T-cell (primary cell): ENCODE data around the gene OR10A2. TPM values are rescaled to one million over a fixed set of nuclear protein-coding genes. Genes with fewer than 3 reads are reported as not detected.

Experiments
- ATAC-seq, 4 experiments: fragments of 200-7000 bp in 3 of 4; fragments of 150-1000 bp in 1 of 4; cut with Tn5 transposase; replicated peaks in 1 of 4; 1 replicate in 3 of 4; 2 replicates in 1 of 4; pipeline ENCODE4 v1.10.0; 2021; ENCODE audit warnings: moderate library complexity in 3 of 4, mild to moderate bottlenecking in 2 of 4, moderate number of reproducible peaks in 1 of 4
- CTCF ChIA-PET, 2 donors: fragments of 300-600 bp; sonication (Branson Sonifier 250); formaldehyde crosslinking; loops; one replicate each; lab custom pipeline; 2022; ENCODE audit warnings: antibody characterized with exemption in 2 of 2; lab: Charles Lee
- POLR2A ChIA-PET, 2 donors: fragments of 300-600 bp; sonication (Branson Sonifier 250); formaldehyde crosslinking; loops; one replicate each; lab custom pipeline; 2022; ENCODE audit warnings: antibody characterized with exemption in 2 of 2; lab: Charles Lee
- DNase-seq, 35 experiments: peaks; one replicate each; pipeline versions ENCODE4 v3.0.0 to v3.0.0-alpha.2; 2013 to 2023
- H3K27ac ChIP-seq: one replicate; pipeline ENCODE4 v1.5.1; 2013; ENCODE audit warnings: low read length
- H3K27me3 ChIP-seq, 2 experiments: replicated peaks in 1 of 2; 1 replicate in 1 of 2; 2 replicates in 1 of 2; pipeline versions ENCODE4 v1.6.1 to v1.7.0; 2013; ENCODE audit warnings: low read length in 1 of 2, mixed read lengths in 1 of 2; ENCODE audit not compliant: control insufficient read depth in 2 of 2, insufficient read depth in 2 of 2; ENCODE audit errors: extremely low read depth in 1 of 2
- H3K36me3 ChIP-seq, 2 donors: 1 replicate in 1 of 2; 2 replicates in 1 of 2; pipeline versions ENCODE4 v1.6.1 to v1.7.0; 2013; ENCODE audit warnings: low read length in 1 of 2; ENCODE audit not compliant: control insufficient read depth in 2 of 2, insufficient read depth in 1 of 2; ENCODE audit errors: extremely low read depth in 1 of 2
- H3K4me1 ChIP-seq, 2 experiments: 1 replicate in 1 of 2; 2 replicates in 1 of 2; pipeline versions ENCODE4 v1.6.1 to v1.7.0; 2013; ENCODE audit warnings: low read length in 2 of 2, mixed read lengths in 1 of 2; ENCODE audit not compliant: insufficient read depth in 2 of 2, control insufficient read depth in 1 of 2; ENCODE audit errors: extremely low read depth in 1 of 2
- H3K4me3 ChIP-seq, 2 donors: 1 replicate in 1 of 2; 2 replicates in 1 of 2; pipeline versions ENCODE4 v1.5.1 to v1.7.0; 2013; ENCODE audit warnings: mild to moderate bottlenecking in 2 of 2, low read length in 1 of 2, moderate library complexity in 1 of 2; ENCODE audit not compliant: control insufficient read depth in 1 of 2; ENCODE audit errors: extremely low read depth in 1 of 2
- H3K9me3 ChIP-seq: 2 replicates; pipeline ENCODE4 v1.7.0; 2013
- H3K27ac Mint-ChIP-seq, 2 donors: one replicate each; pipeline ENCODE4 v1.8.0; 2020 to 2021; ENCODE audit warnings: mild to moderate bottlenecking in 2 of 2, mixed read lengths in 2 of 2
- H3K27me3 Mint-ChIP-seq, 2 donors: one replicate each; pipeline ENCODE4 v1.8.0; 2021 to 2022; ENCODE audit warnings: mixed read lengths in 2 of 2
- H3K36me3 Mint-ChIP-seq: one replicate; pipeline ENCODE4 v1.8.0; 2021; ENCODE audit warnings: mixed read lengths
- H3K4me1 Mint-ChIP-seq, 3 donors: one replicate each; pipeline ENCODE4 v1.8.0; 2020 to 2022; ENCODE audit warnings: mixed read lengths in 3 of 3, mild to moderate bottlenecking in 1 of 3
- H3K4me3 Mint-ChIP-seq, 3 donors: one replicate each; pipeline ENCODE4 v1.8.0; 2020 to 2022; ENCODE audit warnings: mild to moderate bottlenecking in 3 of 3, mixed read lengths in 3 of 3, moderate library complexity in 3 of 3
- H3K9me3 Mint-ChIP-seq, 3 donors: one replicate each; pipeline ENCODE4 v1.8.0; 2020 to 2022; ENCODE audit warnings: mixed read lengths in 3 of 3
- whole genome bisulfite sequencing: methylation state at CpG from one replicate; pipeline ENCODE4 v1.1.5; 2013; ENCODE audit warnings: missing lambda C conversion rate; ENCODE audit not compliant: insufficient coverage; 5-methylcytosine and 5-hydroxymethylcytosine counted together
- total RNA-seq, 35 experiments: library from RNA in 6 of 35; stranded (reverse) in 6 of 35; fragments of 120-200 nt in 1 of 35; gene quantifications; one replicate each; pipeline versions ENCODE4 v1.2.1 to v1.2.4 and lab custom pipeline; 2013 to 2026

The OR10A2 gene
- total RNA-seq, 5 donors from 2014 or later (not counting 1 experiment from before 2014, with no cell fraction given) = not detected

GRCh38 chr11:6889835-6890234 lies 27.0 kb downstream of the OR10A2 start:
- no peak overlapping the region for H3K4me3 ChIP-seq
- peaks cover 10 to 13% of the 10 kb centered on the region in 2 donors for H3K27me3 Mint-ChIP-seq
- no peaks in the 10 kb centered on the region for H3K36me3 ChIP-seq
- no peaks in the 10 kb centered on the region for H3K36me3 Mint-ChIP-seq
- H3K9me3 ChIP-seq = peaks cover 3% of the 10 kb centered on the region
- no peaks in the 10 kb centered on the region for H3K27me3 ChIP-seq
- ChIA-PET POLR2A (interaction anchor here in 1 of 2 donors (0.6 kb wide), 1 partner anchor 68 kb away, joined by 3 read pairs; no protein-coding TSS in a partner anchor), CTCF (interaction anchor here in 1 of 2 donors (0.5 kb wide), 1 partner anchor 141 kb away, joined by 5 read pairs; no protein-coding TSS in a partner anchor)
- H3K9me3 Mint-ChIP-seq = no peaks in the 10 kb centered on the region
- DNase-seq (no peak), ATAC-seq (no peak)
- no peak overlapping the region for H3K27ac Mint-ChIP-seq
- H3K4me3 Mint-ChIP-seq = no peak overlapping the region
- WGBS = no CpG with 5 or more reads among the region's 1 CpG
- no peaks in the 10 kb centered on the region for H3K4me1 ChIP-seq
- H3K4me1 Mint-ChIP-seq = no peaks in the 10 kb centered on the region
- H3K27ac ChIP-seq = no peak overlapping the region

- Histone ChIP-seq H3K9me3 (peaks cover 3% of the 10 kb centered on the region), H3K36me3 (no peaks in the 10 kb centered on the region), H3K27me3 (no peaks in the 10 kb centered on the region), H3K4me3 (no peak within 1 kb of the TSS), H3K27ac (no peak within 1 kb of the TSS), H3K4me1 (no peaks in the 10 kb centered on the region)
- Mint-ChIP-seq H3K36me3 (no peaks in the 10 kb centered on the region), H3K4me1 (no peaks in the 10 kb centered on the region), H3K4me3 (no peak within 1 kb of the TSS), H3K27me3 (peaks cover 13 to 14% of the 10 kb centered on the region in 2 donors), H3K27ac (no peak within 1 kb of the TSS), H3K9me3 (no peaks in the 10 kb centered on the region)
- WGBS = 100% methylated on average over 1 of the region's 2 CpGs
- ATAC-seq (no peak), DNase-seq (no peak)
- ChIA-PET CTCF (no interaction called here), POLR2A (no interaction called here)
These were observed 29.5 kb downstream of the OR10A2 start, which contains the start of gene OR2D2 for GRCh38 chr11:6892400-6892799. OR2D2 (minus strand) TSS chr11:6892500; CDS start chr11:6892500, 0 bp downstream.

GRCh38 chr11:6894097-6894496 lies 31.2 kb downstream of the OR10A2 start:
- H3K4me1 ChIP-seq = no peaks in the 10 kb centered on the region
- ChIA-PET POLR2A (no interaction called here), CTCF (no interaction called here)
- ATAC-seq (no peak), DNase-seq (no peak)
- H3K36me3 ChIP-seq = no peaks in the 10 kb centered on the region
- no peak overlapping the region for H3K27ac ChIP-seq
- no peaks in the 10 kb centered on the region for H3K27me3 ChIP-seq
- no peaks in the 10 kb centered on the region for H3K9me3 ChIP-seq
- H3K9me3 Mint-ChIP-seq = no peaks in the 10 kb centered on the region
- no peaks in the 10 kb centered on the region for H3K36me3 Mint-ChIP-seq
- no peaks in the 10 kb centered on the region for H3K4me1 Mint-ChIP-seq
- peaks cover 19 to 23% of the 10 kb centered on the region in 2 donors for H3K27me3 Mint-ChIP-seq
- no peak overlapping the region for H3K4me3 Mint-ChIP-seq
- H3K27ac Mint-ChIP-seq = no peak overlapping the region
- no peak overlapping the region for H3K4me3 ChIP-seq

GRCh38 chr11:6895010-6895409 lies 32.2 kb downstream of the OR10A2 start:
- H3K27me3 Mint-ChIP-seq = peaks cover 19 to 23% of the 10 kb centered on the region in 2 donors
- H3K36me3 ChIP-seq = no peaks in the 10 kb centered on the region
- H3K4me3 Mint-ChIP-seq = no peak overlapping the region
- no peak for ATAC-seq
- H3K27ac ChIP-seq = no peak overlapping the region
- H3K9me3 ChIP-seq = no peaks in the 10 kb centered on the region
- H3K4me3 ChIP-seq = no peak overlapping the region
- no peaks in the 10 kb centered on the region for H3K9me3 Mint-ChIP-seq
- H3K4me1 ChIP-seq = no peaks in the 10 kb centered on the region
- no peaks in the 10 kb centered on the region for H3K4me1 Mint-ChIP-seq
- no peaks in the 10 kb centered on the region for H3K36me3 Mint-ChIP-seq
- no peak overlapping the region for H3K27ac Mint-ChIP-seq
- ChIA-PET POLR2A (no interaction called here), CTCF (no interaction called here)
- DNase-seq = no peak
- no peaks in the 10 kb centered on the region for H3K27me3 ChIP-seq

- ATAC-seq (no peak), DNase-seq (no peak)
- no peaks in the 10 kb centered on the region for H3K4me1 Mint-ChIP-seq
- H3K27ac Mint-ChIP-seq = no peak overlapping the region
- no peaks in the 10 kb centered on the region for H3K36me3 Mint-ChIP-seq
- Histone ChIP-seq H3K9me3 (no peaks in the 10 kb centered on the region), H3K27me3 (no peaks in the 10 kb centered on the region), H3K36me3 (no peaks in the 10 kb centered on the region), H3K27ac (no peak overlapping the region), H3K4me3 (no peak overlapping the region), H3K4me1 (no peaks in the 10 kb centered on the region)
- H3K27me3 Mint-ChIP-seq = peaks cover 9 to 17% of the 10 kb centered on the region in 2 donors
- no peaks in the 10 kb centered on the region for H3K9me3 Mint-ChIP-seq
- WGBS = no CpG with 5 or more reads among the region's 1 CpG
- CTCF ChIA-PET = no interaction called here
- H3K4me3 Mint-ChIP-seq = no peak overlapping the region
- POLR2A ChIA-PET = no interaction called here
These were observed 36.1 kb downstream of the OR10A2 start for GRCh38 chr11:6898911-6899310.

DNA sequence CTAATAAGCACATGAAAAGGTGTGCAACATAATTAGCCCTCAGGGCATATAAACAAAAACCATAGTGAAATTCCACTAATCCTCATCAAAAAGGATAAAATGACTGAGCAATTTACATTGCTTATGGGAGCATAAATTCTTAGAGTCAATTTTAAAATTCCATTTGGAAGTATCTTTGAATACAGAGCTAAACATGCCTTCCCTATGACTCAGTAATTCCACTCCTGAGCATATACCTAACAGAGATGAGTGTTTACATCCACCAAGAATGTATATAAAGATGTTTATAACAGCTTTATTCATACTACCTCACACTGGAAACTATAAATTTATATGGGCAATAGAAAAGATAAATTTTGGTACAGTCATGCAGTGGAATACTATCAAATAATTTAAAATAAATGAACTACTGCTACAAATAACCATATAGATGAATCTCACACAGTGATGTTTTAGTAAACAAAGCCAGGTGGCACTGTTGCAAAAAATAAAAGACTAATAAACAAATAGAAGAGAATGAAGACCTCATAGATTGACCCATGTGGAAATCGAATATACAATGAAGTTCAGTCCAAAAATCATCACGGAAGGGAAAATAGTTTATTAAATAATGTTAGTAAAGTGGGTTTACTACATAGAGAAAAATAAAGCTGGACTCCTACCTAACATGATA lies 37.6 kb downstream of the OR10A2 start:
- ChIA-PET CTCF (interaction anchor here in 1 of 2 donors (0.6 kb wide), 1 partner anchor 37 kb away, joined by 12 read pairs; no protein-coding TSS in a partner anchor), POLR2A (interaction anchor here in 1 of 2 donors (0.6 kb wide), 1 partner anchor 323 kb away, joined by 3 read pairs; no protein-coding TSS in a partner anchor)
- H3K27ac ChIP-seq = no peak overlapping the region
- Mint-ChIP-seq H3K27me3 (peaks cover 12 to 20% of the 10 kb centered on the region in 2 donors), H3K27ac (no peak overlapping the region), H3K9me3 (no peaks in the 10 kb centered on the region), H3K4me1 (no peaks in the 10 kb centered on the region), H3K36me3 (no peaks in the 10 kb centered on the region), H3K4me3 (no peak overlapping the region)
- ATAC-seq (no peak), DNase-seq (no peak)
- H3K36me3 ChIP-seq = no peaks in the 10 kb centered on the region
- no CpG with 5 or more reads among the region's 2 CpGs for WGBS
- H3K27me3 ChIP-seq = no peaks in the 10 kb centered on the region
- no peaks in the 10 kb centered on the region for H3K9me3 ChIP-seq
- H3K4me1 ChIP-seq = no peaks in the 10 kb centered on the region
- no peak overlapping the region for H3K4me3 ChIP-seq
